COLO668 (cell line): ENCODE measurements around the gene CTNNA3.
"Not testable (repeated sequence)": the region's sequence is repeated elsewhere in the genome, so short reads cannot be mapped to it uniquely, and the experiment has no call there.

Experiments
- DNase-seq: peaks from one replicate; lab custom pipeline; 2025; ENCODE audit not compliant: unreplicated experiment; lab: John Stamatoyannopoulos, UW

Gene CTNNA3

GRCh38 chr10:67696029-67696428 lies at the start of gene CTNNA3:
Gene CTNNA3 (minus strand): TSS chr10:67696195.
- DNase-seq = no peak

DNA sequence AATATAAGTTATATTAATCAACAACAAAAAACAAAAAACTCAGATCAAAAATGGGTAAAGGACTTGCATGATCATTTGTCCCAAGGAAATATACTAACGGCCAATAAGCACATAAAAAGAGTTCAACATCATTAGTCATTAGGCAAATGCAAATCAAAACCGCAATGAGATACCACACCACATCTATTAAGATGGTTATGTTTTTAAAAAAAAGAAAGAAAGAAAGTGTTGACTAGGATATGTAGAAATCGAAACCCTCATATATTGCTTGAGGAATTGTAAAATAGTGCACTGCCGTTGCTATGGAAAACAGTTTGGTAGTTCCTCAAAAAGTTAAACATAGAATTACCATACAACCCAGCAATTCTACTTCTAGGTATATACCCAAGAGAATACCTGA lies 39.4 kb upstream of the CTNNA3 start:
- no peak for DNase-seq

DNA sequence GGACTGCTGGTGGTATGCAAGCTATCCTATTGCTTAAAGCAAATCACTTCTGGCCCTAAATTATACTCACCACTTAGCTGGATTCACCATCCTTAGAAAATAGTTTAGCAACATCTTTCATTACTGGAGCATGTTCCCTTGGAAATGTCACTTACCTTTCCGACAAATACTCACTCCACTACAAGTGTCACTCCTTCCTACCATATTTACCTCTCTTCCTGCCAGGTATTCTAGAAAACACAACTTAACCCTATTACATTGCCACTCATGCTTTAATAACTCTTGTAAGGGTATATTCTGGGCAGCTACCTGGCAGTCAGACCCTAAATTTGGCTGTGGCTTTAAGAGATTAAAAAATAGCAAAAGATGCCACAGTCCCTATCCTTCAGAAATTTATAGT lies 37.5 kb upstream of the CTNNA3 start:
- no peak for DNase-seq

- no peak for DNase-seq
Measured at GRCh38 chr10:67725567-67725966, 29.6 kb upstream of the CTNNA3 start.

GRCh38 chr10:67723601-67724000 lies 27.6 kb upstream of the CTNNA3 start:
- no peak for DNase-seq

GRCh38 chr10:67722113-67722512 lies 26.1 kb upstream of the CTNNA3 start:
- DNase-seq = no peak

GRCh38 chr10:67716455-67716854 lies 20.5 kb upstream of the CTNNA3 start:
- DNase-seq = not testable (repeated sequence)

DNA sequence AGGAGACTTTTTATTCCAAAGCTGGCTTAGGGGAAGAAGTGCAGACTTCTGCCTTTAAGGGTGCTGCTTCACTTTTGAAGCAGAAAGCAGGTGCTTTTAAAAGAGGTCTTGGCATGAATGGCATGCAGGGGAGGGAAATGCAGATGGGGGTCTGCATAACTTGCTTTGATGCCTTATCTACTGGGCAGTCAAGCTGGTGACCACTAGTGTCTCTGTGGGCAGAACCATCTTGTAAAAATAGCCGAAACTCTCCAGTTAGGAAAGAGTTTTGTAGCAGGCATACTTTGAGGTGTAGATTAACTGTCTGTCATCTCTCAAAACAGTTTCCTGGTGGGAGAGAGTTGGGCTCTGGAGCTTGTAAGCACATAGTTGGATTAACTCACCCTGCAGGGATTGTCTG lies 9.9 kb upstream of the CTNNA3 start:
- DNase-seq = no peak

DNA sequence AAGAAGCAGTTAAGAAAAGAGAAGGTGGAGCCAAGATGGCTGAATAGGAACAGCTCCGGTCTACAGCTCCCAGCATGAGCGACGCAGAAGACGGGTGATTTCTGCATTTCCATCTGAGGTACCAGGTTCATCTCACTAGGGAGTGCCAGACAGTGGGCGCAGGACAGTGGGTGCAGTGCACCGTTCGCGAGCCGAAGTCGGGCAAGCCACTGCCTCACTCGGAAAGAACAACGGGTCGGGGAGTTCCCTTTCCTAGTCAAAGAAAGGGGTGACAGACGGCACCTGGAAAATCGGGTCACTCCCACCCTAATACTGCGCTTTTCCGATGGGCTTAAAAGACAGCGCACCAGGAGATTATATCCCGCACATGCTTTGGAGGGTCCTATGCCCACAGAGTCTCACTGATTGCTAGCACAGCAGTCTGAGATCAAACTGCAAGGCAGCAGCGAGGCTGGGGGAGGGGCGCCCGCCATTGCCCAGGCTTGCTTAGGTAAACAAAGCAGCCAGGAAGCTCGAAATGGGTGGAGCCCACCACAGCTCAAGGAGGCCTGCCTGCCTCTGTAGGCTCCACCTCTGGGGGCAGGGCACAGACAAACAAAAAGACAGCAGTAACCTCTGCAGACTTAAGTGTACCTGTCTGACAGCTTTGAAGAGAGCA lies 3.7 kb upstream of the CTNNA3 start:
- not testable (repeated sequence) for DNase-seq

DNA sequence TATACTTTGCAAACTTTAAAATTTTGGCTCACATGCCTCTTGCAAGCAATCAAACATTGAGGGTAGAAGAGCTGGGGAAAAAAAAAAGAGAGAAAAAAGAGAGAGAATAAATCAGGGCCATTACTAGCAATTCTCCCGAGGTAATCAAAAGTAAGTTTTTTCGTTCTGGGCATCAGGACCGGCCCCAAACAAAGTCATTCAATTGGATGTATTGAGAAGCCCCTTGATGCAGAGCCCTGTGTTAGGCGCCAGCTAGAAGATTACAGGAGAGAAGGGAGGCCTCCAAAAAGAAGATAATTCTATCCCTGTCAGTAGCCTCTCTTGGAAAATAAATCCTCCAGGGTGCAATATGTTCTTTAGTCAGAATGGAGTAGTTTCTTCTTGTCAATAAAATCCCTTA lies 2.2 kb upstream of the CTNNA3 start:
- DNase-seq = no peak

DNA sequence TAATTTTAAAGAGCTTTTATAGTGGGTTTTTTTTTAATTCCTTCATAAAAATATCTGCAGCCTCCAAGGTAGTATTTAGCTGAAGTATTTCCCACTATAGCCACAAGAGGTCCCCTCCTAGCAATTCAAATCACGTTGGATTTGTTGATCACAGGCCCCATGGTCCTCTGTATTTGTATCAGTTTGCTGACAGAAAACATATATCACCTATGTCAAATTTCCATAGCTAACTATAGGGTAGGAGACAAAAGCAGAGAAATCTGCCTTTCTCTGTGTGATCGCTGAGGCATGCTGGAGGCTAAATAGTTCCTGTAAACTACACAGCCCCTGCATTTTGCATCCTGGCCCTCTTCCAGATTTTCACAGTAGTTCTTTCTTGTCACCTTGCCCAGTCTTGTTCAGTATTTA lies 1.7 kb upstream of the CTNNA3 start:
- DNase-seq = no peak

- DNase-seq = no peak
Measured at GRCh38 chr10:67696679-67697078, 684 bp upstream of the CTNNA3 start.

- no peak for DNase-seq
Measured at GRCh38 chr10:67695555-67695954, 440 bp downstream of the CTNNA3 start.

DNA sequence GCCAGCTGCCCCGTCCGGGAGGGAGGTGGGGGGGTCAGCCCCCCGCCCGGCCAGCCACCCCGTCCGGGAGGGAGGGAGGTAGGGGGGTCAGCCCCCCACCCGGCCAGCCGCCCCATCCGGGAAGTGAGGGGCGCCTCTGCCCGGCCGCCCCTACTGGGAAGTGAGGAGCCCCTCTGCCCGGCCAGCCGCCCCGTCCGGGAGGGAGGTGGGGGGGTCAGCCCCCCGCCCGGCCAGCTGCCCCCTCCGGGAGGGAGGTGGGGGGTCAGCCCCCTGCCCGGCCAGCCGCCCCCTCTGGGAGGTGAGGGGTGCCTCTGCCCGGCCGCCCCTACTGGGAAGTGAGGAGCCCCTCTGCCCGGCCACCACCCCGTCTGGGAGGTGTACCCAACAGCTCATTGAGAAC lies 4.1 kb downstream of the CTNNA3 start:
- DNase-seq = not testable (repeated sequence)

DNA sequence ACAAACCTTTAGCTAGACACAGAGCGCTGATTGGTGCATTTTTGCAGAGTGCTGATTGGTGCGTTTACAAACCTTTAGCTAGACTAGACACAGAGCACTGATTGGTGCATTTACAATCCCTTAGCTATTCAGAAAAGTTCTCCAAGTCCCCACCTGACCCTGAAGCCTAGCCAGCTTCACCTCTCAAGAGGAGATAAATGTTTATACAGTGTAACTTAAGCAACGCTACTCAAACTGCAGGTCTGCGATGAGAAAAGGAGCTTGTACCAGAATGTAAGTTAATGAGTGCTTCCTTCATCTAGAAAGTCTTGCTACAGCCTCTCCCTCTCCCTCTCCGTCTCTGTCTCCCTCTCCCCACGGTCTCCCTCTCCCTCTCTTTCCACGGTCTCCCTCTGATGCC lies 5.5 kb downstream of the CTNNA3 start:
- DNase-seq = not testable (repeated sequence)

- not testable (repeated sequence) for DNase-seq
Measured at GRCh38 chr10:67684140-67684539, 11.9 kb downstream of the CTNNA3 start.

DNA sequence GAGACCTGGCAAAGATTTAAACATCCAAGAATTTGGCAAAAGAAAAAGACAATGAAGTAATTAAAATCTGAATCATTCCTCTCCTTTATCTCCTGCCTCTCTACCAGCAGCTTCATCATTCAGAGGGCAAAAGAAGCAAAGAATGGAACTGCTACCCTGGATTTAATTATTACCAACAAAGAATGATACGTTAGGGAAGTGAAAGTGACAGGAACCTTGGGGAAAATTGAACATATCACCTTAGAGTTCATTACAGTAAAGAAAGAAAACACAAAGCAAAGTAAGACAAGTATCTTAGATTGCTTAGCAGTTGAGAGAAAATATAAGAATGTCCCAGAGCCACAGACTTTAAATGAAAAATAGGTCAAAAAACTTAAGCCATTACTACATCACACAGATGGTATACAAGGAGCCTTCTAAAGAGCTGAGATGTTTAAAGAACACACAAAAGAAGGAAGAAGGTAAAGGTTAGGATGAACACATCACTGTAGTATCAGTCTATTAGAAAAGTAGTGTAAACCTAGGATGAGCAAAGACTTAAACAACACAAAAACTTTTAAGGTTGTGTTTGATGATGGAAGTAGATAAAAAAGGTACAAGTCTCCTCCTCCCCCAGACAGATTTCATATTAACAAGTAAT lies 17.5 kb downstream of the CTNNA3 start:
- DNase-seq = no peak

- no peak for DNase-seq
Measured at GRCh38 chr10:67676208-67676825, 19.7 kb downstream of the CTNNA3 start.

DNA sequence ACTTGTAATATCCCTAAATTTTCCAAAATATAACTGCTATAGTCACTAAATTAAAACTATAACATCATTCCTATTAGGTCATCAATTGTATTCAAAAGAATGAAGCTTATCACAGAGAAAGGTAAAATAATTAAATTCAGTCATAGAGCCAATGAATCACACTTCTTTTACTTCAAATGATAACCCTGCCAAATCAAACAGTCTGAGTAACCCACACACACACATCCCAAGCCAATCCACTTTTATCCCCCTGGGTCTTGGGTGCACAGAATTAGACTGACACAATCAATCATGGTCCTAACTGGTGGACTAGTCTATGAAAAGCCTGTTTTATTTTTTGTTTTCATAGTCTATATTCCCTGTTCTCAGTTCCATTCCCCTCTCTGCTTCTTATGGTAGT lies 25.6 kb downstream of the CTNNA3 start:
- DNase-seq = no peak

GRCh38 chr10:67669978-67670377 lies 26.0 kb downstream of the CTNNA3 start:
- no peak for DNase-seq

- no peak for DNase-seq
Measured at GRCh38 chr10:67668448-67668847, 27.5 kb downstream of the CTNNA3 start.

DNA sequence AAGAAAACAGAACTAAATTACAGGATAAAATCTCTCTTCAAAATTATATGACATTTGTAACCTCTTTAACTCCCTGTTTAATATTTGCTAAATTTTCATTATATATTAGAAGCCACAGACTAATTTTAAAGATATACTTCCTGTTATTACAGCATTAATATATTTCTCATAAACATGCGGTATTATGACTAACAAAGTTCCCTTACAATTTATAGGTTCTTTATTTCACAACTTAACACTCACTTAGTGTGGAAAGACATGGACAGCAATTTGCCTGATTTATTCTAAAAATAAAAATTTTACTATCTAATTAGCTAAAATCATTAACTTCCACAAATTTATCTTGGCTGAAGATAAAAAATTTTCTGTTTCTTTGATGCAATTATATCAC lies 29.0 kb downstream of the CTNNA3 start:
- DNase-seq = no peak
